GM10248 (cell line): Measurements from ENCODE around the gene THRA.

Experiments used
- CTCF ChIA-PET: fragments of 300-600 bp; sonication (Branson Sonifier 250); formaldehyde crosslinking; extraction: SDS; loops from one replicate; lab custom pipeline; 2021; ENCODE audit warnings: antibody characterized with exemption; lab: Yijun Ruan, JAX
- POLR2A ChIA-PET: fragments of 350-650 bp; sonication (Branson Sonifier 250); formaldehyde crosslinking; extraction: SDS; loops from one replicate; lab custom pipeline; 2020; ENCODE audit warnings: antibody characterized with exemption; lab: Yijun Ruan, JAX
- DNase-seq: peaks from one replicate; pipeline ENCODE4 v3.0.0; 2012; ENCODE audit errors: extremely low spot score
- CTCF ChIP-seq: IDR thresholded peaks from 2 replicates; pipeline ENCODE4 v1.5.1; 2012; ENCODE audit warnings: mild to moderate bottlenecking, low read depth; ENCODE audit errors: extremely low read depth, missing control alignments, control extremely low read depth

Gene THRA

DNA sequence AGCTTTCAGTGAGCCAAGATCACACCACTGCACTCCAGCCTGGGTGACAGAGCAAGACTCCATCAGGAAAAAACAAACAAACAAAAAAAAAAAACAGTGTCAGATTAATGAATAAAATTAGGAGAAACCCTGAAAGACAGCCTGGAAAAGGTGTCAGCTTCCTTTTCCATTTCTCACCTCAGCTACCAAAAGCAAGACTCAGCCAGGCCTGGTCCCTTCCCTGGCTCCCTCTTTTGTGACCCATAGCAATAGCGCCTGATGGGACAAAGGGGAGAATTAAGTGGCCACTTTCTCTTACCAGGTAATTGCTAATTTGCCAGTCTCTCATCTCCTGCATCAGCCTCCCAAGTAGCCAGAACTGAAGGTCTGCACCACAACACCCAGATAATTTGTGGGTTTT, 3.9 kb upstream of the THRA start:
- ChIA-PET POLR2A (no interaction called here), CTCF (interaction anchor here (0.9 to 14.2 kb wide), 5 partner anchors 11 to 33 kb away, joined by 3 to 215 read pairs (median 4); no protein-coding TSS in a partner anchor)
- no peak for TF ChIP-seq CTCF
- DNase-seq: no peak

- no peak for TF ChIP-seq CTCF
- ChIA-PET CTCF (interaction anchor here (0.9 to 14.2 kb wide), 5 partner anchors 9 to 47 kb away, joined by 3 to 215 read pairs (median 4); no protein-coding TSS in a partner anchor), POLR2A (no interaction called here)
- DNase-seq: no peak
These were observed 2.9 kb upstream of the THRA start for GRCh38 chr17:40059729-40060475.

GRCh38 chr17:40060887-40061608, 1.7 kb upstream of the THRA start:
- ChIA-PET CTCF (interaction anchor here (1.1 to 14.2 kb wide), 6 partner anchors 8 to 51 kb away, joined by 3 to 215 read pairs (median 8); partner anchors contain the start of gene MED24), POLR2A (interaction anchor here (0.5 kb wide), 1 partner anchor 11 kb away, joined by 4 read pairs; no protein-coding TSS in a partner anchor)
- no peak for DNase-seq
- TF ChIP-seq CTCF: no peak

DNA sequence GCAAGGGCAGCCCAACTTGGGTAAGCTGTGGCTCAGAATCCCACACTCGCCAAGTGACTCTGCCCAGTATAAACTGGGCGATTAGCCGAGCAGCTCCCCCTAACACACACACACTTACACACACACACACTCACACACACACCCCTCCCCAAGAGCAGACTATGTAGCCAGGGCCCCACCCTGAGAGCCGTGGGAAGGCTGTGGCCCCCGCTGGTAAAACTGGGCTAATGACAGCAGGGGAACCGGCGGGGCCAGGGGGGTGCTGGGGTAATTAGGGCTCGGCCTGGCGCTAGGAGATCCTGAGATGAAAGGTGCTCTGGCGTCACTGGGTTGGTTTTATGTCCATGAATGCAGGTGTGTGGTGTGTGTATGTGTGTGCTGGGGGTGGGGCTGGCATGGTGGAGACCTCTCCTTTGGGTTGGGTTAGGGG, 1.1 kb upstream of the THRA start:
- ChIA-PET CTCF (interaction anchor here (0.8 to 14.2 kb wide), 7 partner anchors 9 to 54 kb away, joined by 3 to 215 read pairs (median 4); partner anchors contain the start of genes CSF3 and MED24), POLR2A (no interaction called here)
- DNase-seq: no peak
- TF ChIP-seq CTCF: no peak

- POLR2A ChIA-PET: interaction anchor here (0.6 kb wide), 2 partner anchors 15 to 66 kb away, joined by 3 to 4 read pairs; no protein-coding TSS in a partner anchor
- CTCF ChIA-PET: interaction anchor here (0.8 to 14.2 kb wide), 12 partner anchors 8 to 155 kb away, joined by 3 to 215 read pairs (median 6); partner anchors contain the start of genes MED24 and WIPF2
- DNase-seq: no peak
- TF ChIP-seq CTCF: no peak
These were observed 514 bp downstream of the THRA start for GRCh38 chr17:40063187-40063771.

- ChIA-PET CTCF (interaction anchor here (0.8 to 14.2 kb wide), 15 partner anchors 7 to 220 kb away, joined by 3 to 215 read pairs (median 6); partner anchors contain the start of genes MED24 and WIPF2), POLR2A (interaction anchor here (0.6 kb wide), 1 partner anchor 65 kb away, joined by 3 read pairs; no protein-coding TSS in a partner anchor)
- no peak for DNase-seq
- TF ChIP-seq CTCF: no peak
These were observed 1.3 kb downstream of the THRA start for GRCh38 chr17:40063901-40064531.
